ENCODE data around the gene SETD1B.

- no peak for TF ChIP-seq PATZ1 (CRISPR knock-in tag; IDR thresholded peaks at IDR 0.05; ENCODE audit: borderline replicate concordance)
- TF ChIP-seq RARB (CRISPR knock-in tag; IDR thresholded peaks at IDR 0.05), result no peak
- TF ChIP-seq ESRRG (CRISPR knock-in tag; IDR thresholded peaks at IDR 0.05), result no peak
Observed at GRCh38 chr12:121789233-121789781, 14.5 kb upstream of the SETD1B start.
